ENCODE measurements around the gene TBC1D22A. TPM values are rescaled to one million over a fixed set of nuclear protein-coding genes. Genes with fewer than 3 reads are reported as not detected.

The TBC1D22A gene
- total RNA-seq, 1 donor from 2014 or later, result 87.8 TPM

GRCh38 chr22:47075568-47075967, 313.1 kb downstream of the TBC1D22A start:
- H3K27ac ChIP-seq, result no peak overlapping the region
- TF ChIP-seq CTCF (IDR thresholded peaks at IDR 0.05), result no peak
- intact Hi-C loops (cut with DNase I), result no loop called here
- no peaks in the 10 kb centered on the region for H3K36me3 ChIP-seq
- no peaks in the 10 kb centered on the region for H3K27me3 ChIP-seq
- no peaks in the 10 kb centered on the region for H3K4me1 ChIP-seq
- H3K9me3 ChIP-seq, result peaks cover 0 to 26% of the 10 kb centered on the region in 2 donors
- DNase-seq (ENCODE audit: low spot score in 2 of 2), result no peak
- H3K4me3 ChIP-seq, result no peak overlapping the region

- Histone ChIP-seq H3K27ac (no peak overlapping the region), H3K36me3 (no peaks in the 10 kb centered on the region), H3K9me3 (peaks cover 0 to 26% of the 10 kb centered on the region in 2 donors), H3K4me1 (no peaks in the 10 kb centered on the region), H3K4me3 (no peak overlapping the region), H3K27me3 (no peaks in the 10 kb centered on the region)
- no peak for TF ChIP-seq CTCF (IDR thresholded peaks at IDR 0.05)
- intact Hi-C loops (cut with DNase I), result no loop called here
- no peak for DNase-seq (ENCODE audit: low spot score in 2 of 2)
Observed at GRCh38 chr22:47076758-47077157, 314.3 kb downstream of the TBC1D22A start.

- intact Hi-C loops (cut with DNase I), result no loop called here
Observed at GRCh38 chr22:47080100-47080499, 317.6 kb downstream of the TBC1D22A start.

GRCh38 chr22:47082505-47082904, 320.1 kb downstream of the TBC1D22A start:
- TF ChIP-seq CTCF (IDR thresholded peaks at IDR 0.05), result no peak
- Histone ChIP-seq H3K4me1 (no peaks in the 10 kb centered on the region), H3K27me3 (no peaks in the 10 kb centered on the region)

More at GRCh38 chr22:47080100-47080499, 317.6 kb downstream of the TBC1D22A start:
- H3K4me1 ChIP-seq, result no peaks in the 10 kb centered on the region
- H3K9me3 ChIP-seq, result peaks cover 0 to 14% of the 10 kb centered on the region in 2 donors
- H3K4me3 ChIP-seq, result no peak overlapping the region
- TF ChIP-seq CTCF (IDR thresholded peaks at IDR 0.05), result no peak
- H3K36me3 ChIP-seq, result no peaks in the 10 kb centered on the region
- DNase-seq (ENCODE audit: low spot score in 2 of 2), result no peak
- no peak overlapping the region for H3K27ac ChIP-seq
- H3K27me3 ChIP-seq, result no peaks in the 10 kb centered on the region

GRCh38 chr22:47083379-47083986, 321.0 kb downstream of the TBC1D22A start:
- Histone ChIP-seq H3K4me3 (no peak overlapping the region), H3K27me3 (no peaks in the 10 kb centered on the region), H3K27ac (no peak overlapping the region), H3K36me3 (no peaks in the 10 kb centered on the region), H3K9me3 (peaks cover 0 to 3% of the 10 kb centered on the region in 2 donors), H3K4me1 (no peaks in the 10 kb centered on the region)
- intact Hi-C loops (cut with DNase I), result no loop called here
- no peak for TF ChIP-seq CTCF (IDR thresholded peaks at IDR 0.05)
- DNase-seq (ENCODE audit: low spot score in 2 of 2), result no peak

More at GRCh38 chr22:47082505-47082904, 320.1 kb downstream of the TBC1D22A start:
- DNase-seq (ENCODE audit: low spot score in 2 of 2), result no peak
- Histone ChIP-seq H3K9me3 (peaks cover 0 to 3% of the 10 kb centered on the region in 2 donors), H3K27ac (no peak overlapping the region), H3K4me3 (no peak overlapping the region), H3K36me3 (no peaks in the 10 kb centered on the region)
- intact Hi-C loops (cut with DNase I), result no loop called here

Data from ascending aorta (tissue), 2 donors.